Measurements from ENCODE around the gene BTBD2. TPM values are rescaled to one million over a fixed set of nuclear protein-coding genes. Genes with fewer than 3 reads are reported as not detected.
A peak's percentile ranks its signal among the peaks of the same experiment; 100 is the strongest.

The BTBD2 gene
- total RNA-seq, 1 donor from 2014 or later, result 82.3 TPM

- no peak for DNase-seq (ENCODE audit: extremely low read depth, low read depth, low spot score)
These were observed 70.5 kb downstream of the BTBD2 start for GRCh38 chr19:1944916-1945561.

DNA sequence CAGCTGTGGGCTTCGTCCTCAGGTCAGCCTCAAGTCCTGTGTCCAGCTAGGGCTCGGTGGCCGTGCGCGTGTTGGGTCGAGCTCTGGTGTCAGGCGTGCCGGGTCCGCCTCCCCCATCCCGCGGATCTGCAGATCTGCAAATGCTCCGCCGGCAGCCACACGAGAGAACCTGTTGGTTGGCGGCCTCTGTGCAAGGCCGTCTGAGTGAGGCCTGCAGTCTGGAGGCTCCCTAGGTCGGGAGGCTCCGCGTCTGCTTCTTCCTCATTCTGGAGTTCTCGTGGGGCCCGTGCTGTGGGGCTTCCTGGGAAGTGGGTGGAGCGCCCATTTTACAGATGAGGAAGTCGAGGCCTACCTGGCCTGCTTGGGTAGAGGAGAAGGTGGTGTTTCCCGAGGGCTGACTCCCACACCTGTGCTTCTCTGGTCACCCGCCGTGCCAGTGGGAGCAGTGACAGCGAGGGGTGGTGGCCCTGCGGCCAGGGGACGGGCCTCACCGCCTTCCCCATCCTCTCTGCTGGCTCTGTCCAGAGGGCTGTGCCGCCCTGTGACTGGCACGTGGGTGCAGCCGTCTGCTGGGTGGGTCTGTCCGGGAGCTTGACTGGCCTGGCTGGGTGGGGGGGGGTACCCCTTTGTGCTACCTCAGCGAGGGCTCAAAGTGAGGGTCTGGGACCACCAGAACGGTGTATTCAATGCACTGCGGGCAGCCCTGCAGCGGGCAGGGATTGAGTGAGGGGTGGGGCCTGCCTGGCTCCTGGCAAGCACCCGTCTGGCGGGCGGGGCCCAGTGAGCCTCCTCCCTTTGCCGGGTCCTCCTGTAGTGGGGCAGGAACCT is 71.2 kb downstream of the BTBD2 start:
- no peak for DNase-seq (ENCODE audit: extremely low read depth, low read depth, low spot score)

- DNase-seq (ENCODE audit: extremely low read depth, low read depth, low spot score), result no peak
These were observed 71.8 kb downstream of the BTBD2 start for GRCh38 chr19:1943661-1944087.

- DNase-seq (ENCODE audit: extremely low read depth, low read depth, low spot score), result no peak
These were observed 72.5 kb downstream of the BTBD2 start for GRCh38 chr19:1942934-1943555.

- peak; percentile 14 for DNase-seq (ENCODE audit: extremely low read depth, low read depth, low spot score)
These were observed 73.2 kb downstream of the BTBD2 start for GRCh38 chr19:1942078-1942933.

- no peak for DNase-seq (ENCODE audit: extremely low read depth, low read depth, low spot score)
These were observed 74.1 kb downstream of the BTBD2 start, which contains the start of gene CSNK1G2 for GRCh38 chr19:1941146-1942077. TSS of gene CSNK1G2 (plus strand) at chr19:1941172. CDS start at chr19:1969773, 28,601 bp downstream.

- no peak for DNase-seq (ENCODE audit: extremely low read depth, low read depth, low spot score)
These were observed 77.4 kb downstream of the BTBD2 start for GRCh38 chr19:1938071-1938470.

DNA sequence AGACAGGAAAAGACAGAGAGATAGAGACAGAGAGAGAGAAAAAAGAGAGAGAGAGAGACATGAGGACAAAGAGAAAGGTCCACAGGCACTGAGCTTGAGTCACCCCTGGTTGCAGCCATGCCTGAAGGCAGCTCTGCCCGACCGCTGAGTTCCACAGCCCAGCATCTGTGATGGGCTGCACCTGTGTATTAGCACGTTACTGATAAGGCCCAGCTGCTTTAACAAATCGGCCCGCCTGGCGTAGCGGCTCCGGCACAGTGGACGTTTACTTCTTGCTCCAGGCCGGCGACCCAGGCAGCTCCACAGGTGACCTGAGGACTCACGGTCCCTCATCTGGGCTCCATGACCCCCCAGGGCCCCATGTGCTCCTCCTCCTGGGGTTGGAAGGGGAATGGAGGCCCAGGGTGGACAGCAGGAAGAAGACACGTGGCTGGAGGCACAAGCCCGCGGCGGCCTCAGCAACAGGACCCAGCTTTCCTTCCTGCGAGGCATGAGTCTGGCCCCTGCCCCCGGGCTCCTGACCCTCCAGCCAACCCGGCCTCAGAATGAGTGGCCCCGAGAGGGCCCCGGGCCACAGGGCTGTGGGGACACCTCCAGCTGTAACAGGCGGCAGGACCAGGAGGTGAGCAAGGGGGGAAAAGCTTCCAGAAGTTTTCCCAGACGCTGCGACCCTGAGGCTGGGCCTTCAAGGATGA is 78.5 kb downstream of the BTBD2 start:
- no peak for DNase-seq (ENCODE audit: extremely low read depth, low read depth, low spot score)

GRCh38 chr19:1936430-1936829 is 79.1 kb downstream of the BTBD2 start:
- DNase-seq (ENCODE audit: extremely low read depth, low read depth, low spot score), result no peak

- DNase-seq (ENCODE audit: extremely low read depth, low read depth, low spot score), result peak; percentile 44
These were observed 79.9 kb downstream of the BTBD2 start for GRCh38 chr19:1935484-1936208.

Other genes with a start within 250 kb of the BTBD2 start
- gene ATP8B3, start 203.4 kb downstream of the BTBD2 start, total RNA-seq, result 1.5 and 5.1 TPM in 2 replicates
- gene REXO1, start 167.2 kb downstream of the BTBD2 start, total RNA-seq, result 19.2 and 40.0 TPM in 2 replicates
- gene KLF16, start 152.1 kb downstream of the BTBD2 start, total RNA-seq, result 25.1 and 35.6 TPM in 2 replicates
- 188 and 224 TPM in 2 replicates for gene ABHD17A, start 130.2 kb downstream of the BTBD2 start, total RNA-seq
- 4.8 and 8.2 TPM in 2 replicates for gene ADAT3, start 110.3 kb downstream of the BTBD2 start, total RNA-seq
- 115 and 140 TPM in 2 replicates for gene SCAMP4, start 110.3 kb downstream of the BTBD2 start, total RNA-seq
- 63.8 and 102 TPM in 2 replicates for gene CSNK1G2, start 74.5 kb downstream of the BTBD2 start, total RNA-seq
- 113 TPM in 2 replicates for gene MKNK2, start 35.5 kb upstream of the BTBD2 start, total RNA-seq
- gene MOB3A, start 80.6 kb upstream of the BTBD2 start, total RNA-seq, result 60.3 and 72.4 TPM in 2 replicates
- gene IZUMO4, start 81.2 kb upstream of the BTBD2 start, total RNA-seq, result 0.99 and 6.6 TPM in 2 replicates
- 128 and 195 TPM in 2 replicates for gene AP3D1, start 135.9 kb upstream of the BTBD2 start, total RNA-seq
- gene DOT1L, start 148.2 kb upstream of the BTBD2 start, total RNA-seq, result 10.9 and 25.5 TPM in 2 replicates
- 68.1 and 69.8 TPM in 2 replicates for gene PLEKHJ1, start 220.6 kb upstream of the BTBD2 start, total RNA-seq
- gene SF3A2, start 221.1 kb upstream of the BTBD2 start, total RNA-seq, result 45.9 and 90.2 TPM in 2 replicates
- gene AMH, start 233.6 kb upstream of the BTBD2 start, total RNA-seq, result 1.4 and 2.1 TPM in 2 replicates
- 0.23 and 0.48 TPM in 2 replicates for gene JSRP1, start 240.7 kb upstream of the BTBD2 start, total RNA-seq